NCI-H2081 (cell line): ENCODE measurements around the gene GRIP2.

ENCODE experiments used
- DNase-seq, 2 experiments: peaks; one replicate each; lab custom pipeline; 2025; lab: John Stamatoyannopoulos, UW

The GRIP2 gene

DNA sequence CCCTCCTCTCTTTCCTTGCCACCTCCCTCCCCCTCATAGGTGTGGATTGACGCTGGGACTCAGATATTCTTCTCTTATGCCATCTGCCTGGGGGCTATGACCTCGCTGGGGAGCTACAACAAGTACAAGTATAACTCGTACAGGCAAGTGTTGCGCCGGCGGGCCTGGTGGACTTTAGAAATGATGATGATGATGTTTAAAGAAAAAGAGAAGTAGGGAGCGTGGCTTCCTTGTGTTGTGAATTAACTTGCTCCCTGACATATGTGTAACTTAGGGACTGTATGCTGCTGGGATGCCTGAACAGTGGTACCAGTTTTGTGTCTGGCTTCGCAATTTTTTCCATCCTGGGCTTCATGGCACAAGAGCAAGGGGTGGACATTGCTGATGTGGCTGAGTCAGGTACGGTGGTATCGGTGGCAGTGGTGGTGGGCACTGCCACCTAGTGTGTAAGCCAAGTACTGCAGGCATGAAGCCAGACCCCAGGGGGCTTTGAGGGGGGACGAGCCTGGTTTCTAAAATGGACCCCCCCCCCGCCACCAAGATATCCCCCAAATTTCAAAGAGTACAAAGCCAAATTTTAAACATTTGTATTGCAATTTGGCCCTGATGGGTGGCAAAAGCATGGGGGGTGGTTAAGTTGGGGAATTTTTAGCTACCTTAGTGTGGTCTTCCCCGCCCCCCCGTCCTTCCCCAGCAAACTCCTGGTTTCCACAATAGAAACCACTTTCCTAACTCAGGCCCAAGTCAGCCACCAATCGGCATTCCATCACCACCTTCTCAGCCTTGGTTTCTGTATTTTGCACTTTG is 72.1 kb downstream of the GRIP2 start:
- DNase-seq = peak in 1 of 2 experiments; percentile 11

GRCh38 chr3:14466179-14466903 is 73.8 kb downstream of the GRIP2 start:
- no peak for DNase-seq

- DNase-seq = no peak
These were observed 74.7 kb downstream of the GRIP2 start for GRCh38 chr3:14465425-14465824.

- no peak for DNase-seq
These were observed 75.6 kb downstream of the GRIP2 start for GRCh38 chr3:14464521-14464920.

DNA sequence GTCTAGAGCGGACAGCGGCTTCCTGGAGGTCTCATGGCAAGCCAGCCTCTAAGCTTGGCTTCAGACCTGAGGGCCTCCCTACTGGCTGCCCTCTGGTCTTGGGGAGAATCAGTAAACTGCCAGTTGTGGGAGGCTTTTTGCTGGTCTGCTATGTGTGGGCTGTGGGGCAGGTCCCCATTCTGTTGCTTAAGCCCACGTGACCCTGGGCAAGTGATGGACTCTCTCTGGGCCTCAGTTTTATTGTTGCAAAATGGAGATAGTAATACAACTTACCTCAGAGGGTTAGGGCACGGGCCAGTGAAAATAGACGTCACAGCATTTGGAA is 76.0 kb downstream of the GRIP2 start:
- DNase-seq = no peak

DNA sequence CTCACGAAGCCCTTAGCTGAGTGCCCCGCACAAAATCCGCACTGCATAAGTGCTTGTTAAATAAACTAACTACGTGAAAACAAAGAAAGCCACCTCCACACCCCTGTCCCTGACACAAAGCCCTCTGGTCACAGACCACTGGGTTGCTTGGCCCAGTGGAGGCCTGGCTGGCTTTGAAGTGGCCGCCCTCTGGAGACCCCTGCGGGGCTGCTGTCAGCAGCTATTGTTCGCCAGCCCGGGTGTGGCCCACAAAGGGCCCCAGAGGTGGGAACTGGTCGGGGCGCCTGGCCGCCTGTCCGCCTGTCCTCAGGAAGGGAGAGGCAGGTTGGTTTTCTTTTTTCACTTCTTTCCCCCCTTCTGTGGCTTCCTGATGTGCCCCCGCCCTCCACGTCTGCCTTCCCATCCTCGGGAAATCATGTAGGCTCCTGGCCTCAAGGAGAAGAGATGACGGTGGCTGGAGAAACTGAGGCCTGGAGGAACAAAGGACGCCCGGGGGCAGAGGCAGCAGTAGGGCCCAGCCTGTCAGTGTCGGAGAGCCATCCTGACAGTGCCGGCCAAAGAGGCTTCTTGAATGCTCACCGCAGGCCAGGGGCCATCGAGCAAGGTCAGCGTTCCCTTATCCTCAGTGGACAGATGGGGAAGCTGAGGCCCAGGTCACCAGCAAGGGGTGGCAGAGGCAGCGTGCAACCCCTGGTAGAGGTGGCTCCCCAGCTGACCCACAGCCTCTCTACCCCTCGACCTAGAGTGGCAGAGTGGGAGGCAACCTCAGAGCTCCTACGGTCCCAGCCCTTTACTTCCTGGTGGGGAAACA is 76.6 kb downstream of the GRIP2 start:
- no peak for DNase-seq

GRCh38 chr3:14462738-14463137 is 77.4 kb downstream of the GRIP2 start:
- DNase-seq = no peak

DNA sequence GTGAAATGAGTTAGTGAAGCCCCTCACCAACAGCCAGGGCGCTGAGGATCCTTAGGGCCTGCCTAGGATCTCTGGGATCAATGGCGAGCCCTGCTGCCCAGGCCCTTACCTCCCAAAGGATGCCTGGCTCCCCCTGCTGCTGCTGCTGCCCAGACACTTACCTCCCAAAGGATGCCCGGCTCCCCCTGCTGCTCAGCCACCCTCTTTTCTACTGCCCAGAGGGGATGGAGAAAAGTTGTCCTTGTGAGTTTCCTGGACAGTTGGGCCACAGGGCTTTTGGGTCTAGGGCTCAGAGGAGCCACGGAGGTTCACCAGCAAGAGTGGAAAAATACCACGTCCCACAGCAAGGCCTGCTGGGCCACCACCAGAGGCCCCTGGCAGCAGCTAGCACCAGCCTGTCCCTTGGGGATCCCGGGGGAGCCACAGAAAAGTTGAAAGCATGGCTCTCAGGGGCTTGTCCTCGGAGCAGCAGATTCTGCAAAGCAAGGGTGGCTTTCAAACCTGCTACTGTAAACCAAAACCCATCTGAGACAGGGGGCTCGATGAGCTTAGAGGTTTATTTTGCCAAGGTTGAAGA is 78.3 kb downstream of the GRIP2 start:
- DNase-seq = peak in 1 of 2 experiments; percentile 13

GRCh38 chr3:14461006-14461747 is 79.0 kb downstream of the GRIP2 start:
- DNase-seq = no peak

DNA sequence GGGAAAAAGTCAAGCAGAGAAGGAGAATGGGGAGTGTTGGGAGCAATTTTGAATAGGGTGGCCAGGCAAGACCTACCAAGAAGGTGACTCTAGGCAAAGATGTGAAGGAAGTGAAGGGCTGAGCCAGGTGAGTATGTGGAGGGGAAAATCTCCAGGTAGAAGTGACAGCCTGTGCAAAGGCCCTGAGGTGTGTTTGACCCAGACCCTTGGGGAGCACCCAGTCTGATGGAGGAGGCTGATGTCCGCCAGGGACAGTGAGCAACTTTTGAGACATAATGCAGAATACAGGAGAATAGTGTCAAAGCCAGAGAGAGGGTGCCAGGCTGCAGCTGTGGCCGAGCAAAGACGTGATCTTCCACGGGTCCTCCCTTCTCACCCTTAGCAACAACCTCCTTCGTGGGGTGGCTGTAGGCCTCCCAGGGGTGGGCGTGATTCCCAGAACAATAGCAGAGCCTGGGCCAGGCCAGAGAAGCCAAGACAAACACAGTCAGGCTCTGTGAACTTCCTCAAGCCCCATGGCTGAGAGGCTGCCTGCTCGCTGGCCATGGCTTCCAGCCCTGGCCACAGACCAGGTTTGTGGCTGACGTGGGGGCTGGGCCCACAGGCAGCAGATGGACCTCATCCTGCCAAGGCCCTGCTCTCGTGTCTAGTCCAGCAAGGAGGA is 79.7 kb downstream of the GRIP2 start:
- no peak for DNase-seq

DNA sequence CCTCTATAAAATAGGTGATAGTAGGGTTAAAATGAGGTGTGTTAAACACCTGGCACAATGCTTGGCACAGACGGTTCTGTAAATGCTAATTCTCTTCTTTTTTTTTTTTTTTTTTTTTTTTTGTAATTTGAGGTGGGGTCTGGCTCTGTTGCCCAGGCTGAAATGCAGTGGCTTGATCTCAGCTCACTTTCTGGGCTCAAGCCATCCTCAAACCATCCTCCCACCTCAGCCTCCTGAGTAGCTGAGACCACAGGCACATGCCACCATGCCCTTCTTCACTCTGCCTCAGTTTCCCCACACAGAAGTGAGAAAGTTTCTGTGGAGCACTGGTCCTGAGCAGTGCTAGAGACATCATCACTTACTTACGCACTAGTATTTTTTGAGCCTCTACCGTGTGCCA is 80.4 kb downstream of the GRIP2 start:
- no peak for DNase-seq

GRCh38 chr3:14459384-14459783 is 80.8 kb downstream of the GRIP2 start:
- DNase-seq = no peak

DNA sequence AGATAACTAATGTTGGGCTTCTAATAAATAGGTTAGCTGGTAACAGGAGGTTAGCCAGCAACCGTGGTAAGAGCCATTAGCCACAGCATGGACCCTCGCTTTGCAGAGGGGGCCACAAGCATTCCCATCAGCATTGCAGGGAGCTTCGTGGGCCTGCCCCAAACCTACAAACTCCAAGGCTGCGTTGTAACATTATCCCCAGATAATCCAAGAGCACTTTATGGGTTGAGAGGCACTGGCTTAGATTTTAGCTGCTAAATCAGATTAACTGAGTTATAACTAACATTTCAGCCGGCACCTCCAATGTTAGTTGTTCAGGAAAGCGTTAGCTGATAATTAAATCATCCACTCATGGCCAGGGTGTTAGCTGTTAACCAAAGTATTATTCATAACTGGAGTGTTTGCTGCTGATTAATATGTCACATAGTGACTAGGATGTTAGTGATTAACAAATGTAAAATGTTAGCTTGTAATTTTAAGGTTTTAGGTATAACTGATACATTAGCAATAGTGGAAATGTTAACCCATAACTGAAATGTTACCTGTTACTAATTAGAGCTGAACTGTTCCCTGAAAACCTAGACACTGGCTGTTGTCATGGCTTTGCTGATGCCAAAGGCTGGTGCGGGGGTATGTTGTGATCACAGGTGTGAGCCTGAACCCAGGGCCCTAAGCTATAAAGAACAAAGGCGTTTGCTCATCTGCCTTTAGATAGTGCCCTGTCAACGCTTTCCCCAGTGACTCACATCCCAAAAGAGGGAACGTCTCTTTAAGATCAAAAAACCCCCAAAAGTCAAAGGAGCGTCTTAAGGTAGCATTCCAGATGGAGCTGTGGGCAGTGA is 81.5 kb downstream of the GRIP2 start:
- DNase-seq = no peak

GRCh38 chr3:14457999-14458398 is 82.1 kb downstream of the GRIP2 start:
- no peak for DNase-seq

GRCh38 chr3:14457481-14457880 is 82.7 kb downstream of the GRIP2 start:
- no peak for DNase-seq

DNA sequence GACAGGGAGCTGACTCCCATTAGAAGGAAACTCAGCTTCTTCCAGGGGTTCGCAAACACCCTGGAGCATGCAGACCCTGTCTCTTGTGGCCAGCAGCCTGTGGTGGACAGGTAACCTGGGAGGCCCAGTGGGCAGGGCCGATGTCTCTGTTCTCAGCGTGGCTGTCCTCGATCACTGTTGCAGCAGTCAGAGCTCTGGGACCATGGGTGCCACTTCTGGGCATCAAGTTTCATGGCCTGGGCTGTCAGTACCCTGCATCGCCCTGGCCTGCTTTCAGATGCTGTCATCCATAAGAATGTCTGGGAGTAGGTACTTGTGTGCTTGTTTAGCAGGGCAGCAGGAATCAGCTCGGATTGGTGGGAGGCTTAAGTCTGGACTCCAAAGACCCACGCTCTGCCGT is 83.3 kb downstream of the GRIP2 start:
- no peak for DNase-seq

GRCh38 chr3:14455571-14456317 is 84.4 kb downstream of the GRIP2 start:
- peak in 1 of 2 experiments; percentile 15 for DNase-seq

- DNase-seq = no peak
These were observed 85.4 kb downstream of the GRIP2 start for GRCh38 chr3:14454639-14455310.
